PFSK-1 (cell line): Measurements from ENCODE around the gene OR5H15.

Experiments
- FOXP2 ChIP-seq: optimal IDR thresholded peaks from 2 replicates; pipeline ENCODE3; 2011; ENCODE audit warnings: borderline replicate concordance, control low read depth, inconsistent platforms; ENCODE audit not compliant: insufficient read depth; ENCODE audit errors: extremely low read length, extremely low read depth
- POLR2AphosphoS5 ChIP-seq: IDR thresholded peaks from 2 replicates; pipeline ENCODE4 v1.6.1; 2012; ENCODE audit warnings: low read depth, mild to moderate bottlenecking, control low read depth, low read length, moderate library complexity
- SIN3A ChIP-seq: IDR thresholded peaks from 2 replicates; pipeline ENCODE4 v1.6.1; 2012; ENCODE audit warnings: mild to moderate bottlenecking, low read length, moderate library complexity, borderline replicate concordance; ENCODE audit not compliant: insufficient read depth
- TAF1 ChIP-seq: IDR thresholded peaks from 2 replicates; pipeline ENCODE4 v1.6.1; 2012; ENCODE audit warnings: low read length, control low read depth, borderline replicate concordance; ENCODE audit not compliant: insufficient read depth
- TF ChIP-seq, protein P1 (sequence below), 2 experiments: IDR thresholded peaks; 2 replicates each; pipeline versions ENCODE4 v1.6.1 to v1.8.0; 2011 to 2012; ENCODE audit warnings: low read depth in 2 of 2, low read length in 2 of 2, control low read depth in 1 of 2, inconsistent platforms in 1 of 2, mild to moderate bottlenecking in 1 of 2, moderate library complexity in 1 of 2; ENCODE audit not compliant: insufficient read depth in 1 of 2

OR5H15 gene

GRCh38 chr3:98182196-98182595 is 15.7 kb downstream of the OR5H15 start:
- TF ChIP-seq POLR2AphosphoS5 (no peak), SIN3A (no peak), TAF1 (no peak), FOXP2 (no peak)
- TF ChIP-seq, protein P1, sequence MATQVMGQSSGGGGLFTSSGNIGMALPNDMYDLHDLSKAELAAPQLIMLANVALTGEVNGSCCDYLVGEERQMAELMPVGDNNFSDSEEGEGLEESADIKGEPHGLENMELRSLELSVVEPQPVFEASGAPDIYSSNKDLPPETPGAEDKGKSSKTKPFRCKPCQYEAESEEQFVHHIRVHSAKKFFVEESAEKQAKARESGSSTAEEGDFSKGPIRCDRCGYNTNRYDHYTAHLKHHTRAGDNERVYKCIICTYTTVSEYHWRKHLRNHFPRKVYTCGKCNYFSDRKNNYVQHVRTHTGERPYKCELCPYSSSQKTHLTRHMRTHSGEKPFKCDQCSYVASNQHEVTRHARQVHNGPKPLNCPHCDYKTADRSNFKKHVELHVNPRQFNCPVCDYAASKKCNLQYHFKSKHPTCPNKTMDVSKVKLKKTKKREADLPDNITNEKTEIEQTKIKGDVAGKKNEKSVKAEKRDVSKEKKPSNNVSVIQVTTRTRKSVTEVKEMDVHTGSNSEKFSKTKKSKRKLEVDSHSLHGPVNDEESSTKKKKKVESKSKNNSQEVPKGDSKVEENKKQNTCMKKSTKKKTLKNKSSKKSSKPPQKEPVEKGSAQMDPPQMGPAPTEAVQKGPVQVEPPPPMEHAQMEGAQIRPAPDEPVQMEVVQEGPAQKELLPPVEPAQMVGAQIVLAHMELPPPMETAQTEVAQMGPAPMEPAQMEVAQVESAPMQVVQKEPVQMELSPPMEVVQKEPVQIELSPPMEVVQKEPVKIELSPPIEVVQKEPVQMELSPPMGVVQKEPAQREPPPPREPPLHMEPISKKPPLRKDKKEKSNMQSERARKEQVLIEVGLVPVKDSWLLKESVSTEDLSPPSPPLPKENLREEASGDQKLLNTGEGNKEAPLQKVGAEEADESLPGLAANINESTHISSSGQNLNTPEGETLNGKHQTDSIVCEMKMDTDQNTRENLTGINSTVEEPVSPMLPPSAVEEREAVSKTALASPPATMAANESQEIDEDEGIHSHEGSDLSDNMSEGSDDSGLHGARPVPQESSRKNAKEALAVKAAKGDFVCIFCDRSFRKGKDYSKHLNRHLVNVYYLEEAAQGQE (IDR thresholded peaks at IDR 0.05; ENCODE audit: insufficient read depth in 1 of 2, low read depth in 2 of 2, low read length in 2 of 2): no peak

DNA sequence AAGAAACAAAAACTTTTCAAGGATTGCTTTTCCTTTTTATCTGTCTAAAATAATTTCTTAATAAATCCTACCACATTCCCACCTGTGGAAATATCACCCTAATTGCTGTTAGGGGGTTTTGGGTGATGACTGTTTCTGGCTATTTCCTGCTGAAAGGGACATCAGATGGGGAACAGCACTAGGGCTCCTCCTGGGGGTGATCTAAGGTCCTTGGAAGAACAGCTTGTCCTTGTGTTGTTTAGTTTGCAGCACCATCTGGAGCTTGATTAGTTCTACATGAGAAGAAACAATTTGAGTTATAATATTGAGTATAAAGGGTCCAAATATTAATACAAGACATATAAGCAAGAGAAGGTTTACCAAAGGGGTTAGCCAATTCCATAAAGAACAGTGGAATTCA is 18.7 kb downstream of the OR5H15 start:
- no peak for TF ChIP-seq SIN3A
- TF ChIP-seq, protein P1 (IDR thresholded peaks at IDR 0.05; ENCODE audit: insufficient read depth in 1 of 2, low read depth in 2 of 2, low read length in 2 of 2): no peak
- TF ChIP-seq TAF1: no peak
- TF ChIP-seq FOXP2: no peak
- no peak for TF ChIP-seq POLR2AphosphoS5

GRCh38 chr3:98188545-98188944 is 22.0 kb downstream of the OR5H15 start:
- TF ChIP-seq POLR2AphosphoS5: no peak
- no peak for TF ChIP-seq TAF1

DNA sequence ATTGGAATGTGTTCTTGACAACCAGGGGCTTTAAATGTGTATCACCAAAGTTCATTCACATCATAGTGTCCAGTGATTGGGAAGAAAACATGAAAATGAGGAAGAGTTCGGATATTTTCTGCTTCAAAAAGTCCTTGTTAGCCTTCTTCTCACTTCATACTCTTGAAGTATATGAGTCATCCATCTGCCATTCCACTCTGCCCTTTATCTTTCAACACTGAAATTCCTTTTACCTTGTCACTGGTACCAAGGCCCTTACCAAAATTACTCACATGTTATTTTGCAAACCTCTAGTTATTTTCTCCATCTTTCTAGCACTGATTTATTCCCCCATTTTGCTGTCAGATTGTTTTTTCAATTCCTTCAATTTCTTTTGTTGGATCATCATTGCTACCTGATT is 32.5 kb downstream of the OR5H15 start:
- no peak for TF ChIP-seq FOXP2
- no peak for TF ChIP-seq POLR2AphosphoS5
- TF ChIP-seq, protein P1 (IDR thresholded peaks at IDR 0.05; ENCODE audit: insufficient read depth in 1 of 2, low read depth in 2 of 2, low read length in 2 of 2): no peak

- TF ChIP-seq FOXP2: no peak
- TF ChIP-seq, protein P1 (IDR thresholded peaks at IDR 0.05; ENCODE audit: insufficient read depth in 1 of 2, low read depth in 2 of 2, low read length in 2 of 2): no peak
- TF ChIP-seq TAF1: no peak
- no peak for TF ChIP-seq POLR2AphosphoS5
- no peak for TF ChIP-seq SIN3A
These were observed 42.7 kb downstream of the OR5H15 start for GRCh38 chr3:98209244-98209643.
